Hippocampal formation (tissue), 2 donors: ENCODE results near the gene GLCE.
"Not testable (repeated sequence)": the region's sequence is repeated elsewhere in the genome, so short reads cannot be mapped to it uniquely, and the experiment has no call there.

Experiments
- DNase-seq, 2 donors: peaks; one replicate each; lab custom pipeline; 2025; lab: John Stamatoyannopoulos, UW

The GLCE gene

GRCh38 chr15:69159805-69160140 lies 662 bp upstream of the GLCE start:
- peak in 1 of 2 donors; percentile 63 for DNase-seq

- DNase-seq: peak; percentile 71 to 72
Measured at GRCh38 chr15:69161079-69161877, 843 bp downstream of the GLCE start.

- DNase-seq: peak in 1 of 2 donors; percentile 60
Measured at GRCh38 chr15:69161878-69162213, 1.4 kb downstream of the GLCE start.

DNA sequence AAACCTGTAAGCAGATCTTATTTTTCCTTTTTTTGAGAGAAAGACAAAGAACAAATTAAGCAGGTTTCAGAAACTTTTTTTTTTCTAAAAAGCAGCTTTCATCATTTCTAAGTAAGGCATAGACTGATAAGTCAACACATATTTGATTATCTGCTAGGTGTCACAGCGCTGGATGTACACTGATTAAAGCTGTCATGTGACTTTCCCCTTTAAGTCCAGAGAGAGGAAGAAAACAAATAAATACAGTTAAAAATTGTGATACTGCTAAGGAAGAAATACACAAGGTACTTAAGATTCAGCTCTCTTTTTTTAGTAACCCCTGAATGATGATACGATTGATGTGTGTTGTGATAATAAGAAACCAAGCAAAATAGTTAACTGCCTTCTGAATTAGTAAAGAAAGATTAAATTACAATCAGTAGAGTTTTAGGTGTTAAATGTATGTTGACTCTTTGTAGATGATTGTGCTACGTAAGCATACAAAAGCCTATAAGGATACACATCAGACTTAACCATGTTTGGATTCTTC lies 2.8 kb downstream of the GLCE start:
- DNase-seq: no peak

- DNase-seq: no peak
Measured at GRCh38 chr15:69164807-69165636, 4.6 kb downstream of the GLCE start.

- no peak for DNase-seq
Measured at GRCh38 chr15:69165637-69166025, 5.2 kb downstream of the GLCE start.

- no peak for DNase-seq
Measured at GRCh38 chr15:69167218-69167846, 6.9 kb downstream of the GLCE start.

DNA sequence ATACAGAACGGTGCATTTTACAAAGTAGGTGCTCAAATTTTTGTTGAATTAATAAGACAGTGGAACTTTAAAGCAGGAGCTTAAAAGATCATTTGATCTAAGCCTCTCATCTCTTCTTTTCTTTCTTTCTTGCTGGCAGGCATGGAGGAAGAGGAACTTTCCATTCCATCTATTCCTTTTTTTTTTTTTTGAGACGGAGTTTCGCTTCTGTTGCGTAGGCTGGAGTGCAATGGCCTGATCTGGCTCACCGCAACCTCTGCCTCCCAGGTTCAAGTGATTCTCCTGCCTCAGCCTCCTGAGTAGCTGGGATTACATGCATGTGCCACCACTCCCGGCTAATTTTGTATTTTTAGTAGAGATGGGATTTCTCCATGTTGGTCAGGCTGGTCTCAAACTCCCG lies 7.9 kb downstream of the GLCE start:
- DNase-seq: not testable (repeated sequence)

GRCh38 chr15:69169540-69169939 lies 9.1 kb downstream of the GLCE start:
- not testable (repeated sequence) for DNase-seq

GRCh38 chr15:69170597-69170996 lies 10.2 kb downstream of the GLCE start:
- no peak for DNase-seq

- DNase-seq: no peak
Measured at GRCh38 chr15:69172847-69173246, 12.4 kb downstream of the GLCE start.

DNA sequence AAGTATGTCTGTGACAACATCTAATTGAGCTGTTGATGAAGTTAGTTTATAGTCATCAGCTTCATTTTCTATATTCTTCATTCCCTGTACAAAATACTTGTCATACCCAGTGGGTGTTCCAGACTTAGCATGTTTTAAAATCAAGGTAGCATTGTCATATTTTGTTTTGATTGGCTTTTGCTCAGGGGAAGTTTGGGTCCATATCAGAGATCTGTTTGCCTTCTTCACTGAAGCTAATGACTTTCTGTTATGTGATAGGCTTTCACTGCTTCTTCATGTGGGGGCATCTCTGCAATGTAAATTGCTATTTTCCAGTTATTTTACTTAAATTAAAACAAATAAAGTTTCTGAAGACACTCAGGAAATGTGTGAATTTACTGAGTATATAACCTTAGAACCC lies 15.1 kb downstream of the GLCE start:
- DNase-seq: no peak

DNA sequence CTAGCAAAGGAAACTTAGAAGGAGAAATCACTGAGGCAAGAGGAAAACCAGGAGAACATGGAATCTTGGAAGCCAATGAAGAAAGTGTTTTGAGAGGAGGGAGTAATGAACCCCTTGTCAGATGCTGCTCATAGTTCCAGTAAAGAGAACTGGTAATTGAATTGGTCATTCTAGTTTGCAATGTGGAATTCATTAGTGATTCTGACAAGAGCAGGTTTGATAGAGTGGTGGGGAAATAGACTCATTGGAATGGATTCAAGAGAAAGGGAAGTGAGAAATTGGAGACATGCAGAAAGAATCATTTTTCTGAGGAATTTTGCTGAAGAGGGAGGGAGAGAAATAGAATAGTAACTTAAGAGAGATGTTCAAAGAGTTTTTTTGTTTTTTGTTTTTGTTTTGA lies 21.0 kb downstream of the GLCE start:
- no peak for DNase-seq

DNA sequence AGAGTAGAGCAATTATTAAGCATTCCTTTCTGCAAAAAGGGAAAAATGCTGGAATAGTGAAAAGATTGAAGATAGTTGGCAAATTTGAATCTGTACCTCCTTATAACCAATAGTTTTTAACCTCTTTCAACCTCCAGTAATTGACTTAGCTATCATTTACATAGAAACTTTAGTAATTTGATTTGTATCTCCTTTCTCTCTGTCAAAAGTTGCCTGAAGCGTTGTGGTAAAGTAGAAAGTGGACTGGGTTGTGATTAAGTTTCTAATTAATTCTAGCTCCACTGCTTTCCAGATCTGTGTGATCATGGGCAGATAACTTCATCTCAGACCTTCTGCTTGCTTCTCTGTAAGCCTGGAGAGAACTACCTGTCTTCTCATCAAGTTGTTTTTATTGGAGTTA lies 24.8 kb downstream of the GLCE start:
- DNase-seq: no peak

DNA sequence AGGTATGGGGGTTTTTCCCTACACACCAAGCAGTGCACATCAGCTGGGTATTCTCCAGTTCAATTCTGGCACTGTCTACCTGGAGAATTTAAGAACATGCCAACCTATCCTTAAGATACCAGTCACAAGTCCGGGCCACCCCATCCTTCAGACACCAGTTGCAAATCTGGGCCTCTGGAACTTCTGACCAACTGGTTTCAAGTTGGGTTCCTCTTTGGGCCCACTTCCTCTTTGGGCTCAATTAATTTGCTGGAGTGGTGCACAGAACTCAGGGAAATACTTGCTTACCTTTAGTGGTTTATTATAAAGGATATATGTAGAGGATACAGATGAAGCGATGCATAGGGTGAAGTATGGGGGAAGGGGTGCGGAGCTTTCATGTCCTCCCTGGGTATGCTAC lies 25.3 kb downstream of the GLCE start:
- no peak for DNase-seq

DNA sequence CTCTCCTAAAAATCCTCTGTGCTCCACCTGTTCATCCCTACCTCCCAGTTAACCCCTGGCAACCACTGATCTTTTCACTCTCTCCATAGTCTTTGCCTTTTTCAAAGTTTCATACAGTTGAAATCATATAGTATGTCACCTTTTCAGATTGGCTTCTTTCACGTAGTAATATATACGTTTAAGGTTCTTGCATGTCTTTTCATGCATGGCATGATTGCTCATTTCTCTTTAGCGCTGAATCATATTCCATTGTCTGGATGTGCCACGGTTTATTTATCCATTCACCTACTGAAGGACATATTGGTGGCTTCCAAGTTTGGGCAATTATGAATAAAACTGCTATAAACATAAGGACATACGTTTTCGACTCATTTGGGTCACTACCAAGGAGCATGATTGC lies 28.7 kb downstream of the GLCE start:
- no peak for DNase-seq

GRCh38 chr15:69190091-69190490 lies 29.7 kb downstream of the GLCE start:
- DNase-seq: no peak

GRCh38 chr15:69190504-69190903 lies 30.1 kb downstream of the GLCE start:
- no peak for DNase-seq

- no peak for DNase-seq
Measured at GRCh38 chr15:69194025-69194827, 33.8 kb downstream of the GLCE start.

DNA sequence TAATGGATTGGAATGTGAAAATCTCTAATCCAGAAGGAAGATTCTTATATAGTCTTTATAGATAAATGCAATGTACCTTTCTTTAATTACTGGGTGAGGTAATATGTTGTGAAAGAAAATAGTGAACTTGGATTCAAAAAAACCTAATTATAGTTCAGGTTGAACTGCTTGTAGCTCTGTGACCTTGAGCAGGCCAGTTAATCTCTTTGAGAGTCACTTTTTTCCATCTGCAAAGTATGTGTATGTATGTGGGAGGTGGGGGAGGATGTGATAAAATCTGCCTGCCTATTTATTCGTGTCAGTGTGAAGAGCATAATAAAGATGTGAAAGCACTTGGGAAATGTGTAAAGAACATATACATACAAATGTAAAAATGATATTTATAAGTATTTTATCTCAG lies 34.4 kb downstream of the GLCE start:
- no peak for DNase-seq

- no peak for DNase-seq
Measured at GRCh38 chr15:69200832-69201745, 40.7 kb downstream of the GLCE start.
